Transverse colon (tissue), 4 donors: ENCODE results near the gene SLC6A1. TPM values are rescaled to one million over a fixed set of nuclear protein-coding genes. Genes with fewer than 3 reads are reported as not detected.

ENCODE experiments used
- DNase-seq: peaks from one replicate; pipeline ENCODE4 v3.0.0-alpha.2; 2019
- H3K27ac ChIP-seq, 4 donors: fragments of 200-600 bp; sonication (generic); 2 replicates each; pipeline ENCODE4 v1.5.1; 2016 to 2018; ENCODE audit warnings: inconsistent platforms in 4 of 4
- H3K27me3 ChIP-seq: fragments of 200-600 bp; sonication (generic); 2 replicates; pipeline ENCODE4 v1.5.1; 2017; ENCODE audit warnings: inconsistent platforms
- H3K36me3 ChIP-seq, 4 donors: fragments of 200-600 bp; sonication (generic); 2 replicates each; pipeline ENCODE4 v1.5.1; 2017 to 2019; ENCODE audit warnings: inconsistent platforms in 4 of 4
- H3K4me1 ChIP-seq, 4 donors: fragments of 200-600 bp; sonication (generic); 2 replicates each; pipeline ENCODE4 v1.5.1; 2017 to 2020; ENCODE audit warnings: inconsistent platforms in 4 of 4
- H3K4me3 ChIP-seq, 4 donors: fragments of 200-600 bp; sonication (generic); 1 replicate in 1 of 4; 2 replicates in 3 of 4; pipeline versions ENCODE4 v1.5.1 to v1.6.1; 2017 to 2019; ENCODE audit warnings: inconsistent platforms in 4 of 4
- H3K9me3 ChIP-seq, 2 donors: fragments of 200-600 bp; sonication (generic); 2 replicates each; pipeline ENCODE4 v1.5.1; 2017 to 2019; ENCODE audit warnings: inconsistent platforms in 2 of 2
- EP300 ChIP-seq: sonication (generic); formaldehyde crosslinking; IDR thresholded peaks from one replicate; pipeline ENCODE4 v1.6.1; 2017; ENCODE audit warnings: antibody characterized with exemption, low read depth
- POLR2A ChIP-seq: fragments of 450-650 bp; IDR thresholded peaks from one replicate; pipeline ENCODE4 v1.6.1; 2016; ENCODE audit warnings: antibody characterized with exemption, mild to moderate bottlenecking, moderate library complexity
- POLR2AphosphoS5 ChIP-seq, 3 donors: sonication (generic); formaldehyde crosslinking; IDR thresholded peaks; one replicate each; pipeline ENCODE4 v1.6.1; 2016; ENCODE audit warnings: antibody characterized with exemption in 3 of 3
- WGBS, 2 donors: methylation state at CpG; one replicate each; pipeline ENCODE4 v1.1.5; 2018; ENCODE audit warnings: low coverage in 1 of 2; 5-methylcytosine and 5-hydroxymethylcytosine counted together
- in situ Hi-C, 4 donors: fragments of 200-750 bp; cut with MboI; loops; one replicate each; pipeline versions ENCODE4 v1.15.0 to v1.15.1; 2017; ENCODE audit warnings: low sequenced_read_pairs in 3 of 4, low pct_ligation_motif_present in 1 of 4, low pct_unique_long_range_greater_than_20kb in 1 of 4
- intact Hi-C: fragments of 100-400 bp; cut with DNase I; formaldehyde crosslinking; loops from one replicate; pipeline ENCODE4 v1.15.1; 2023; ENCODE audit warnings: low total_unique reads
- total RNA-seq, 4 donors: library from RNA; depleted of rRNA; stranded (reverse); fragments of >200 nt; gene quantifications; one replicate each; pipeline ENCODE4 v1.1.0, GENCODE V29; 2016
- TF ChIP-seq, protein P1 (sequence below), 5 experiments: fragments of 200-600 bp in 3 of 5; fragments of 450-650 bp in 2 of 5; sonication (generic) in 3 of 5; IDR thresholded peaks; 1 replicate in 2 of 5; 2 replicates in 3 of 5; pipeline ENCODE4 v1.5.1; 2016 to 2017; ENCODE audit warnings: antibody characterized with exemption in 5 of 5, inconsistent platforms in 3 of 5, mild to moderate bottlenecking in 2 of 5, moderate library complexity in 1 of 5

Gene SLC6A1
- total RNA-seq, 4 donors from 2014 or later = 0.20 to 0.55 (median 0.48) TPM; not detected in 1

DNA sequence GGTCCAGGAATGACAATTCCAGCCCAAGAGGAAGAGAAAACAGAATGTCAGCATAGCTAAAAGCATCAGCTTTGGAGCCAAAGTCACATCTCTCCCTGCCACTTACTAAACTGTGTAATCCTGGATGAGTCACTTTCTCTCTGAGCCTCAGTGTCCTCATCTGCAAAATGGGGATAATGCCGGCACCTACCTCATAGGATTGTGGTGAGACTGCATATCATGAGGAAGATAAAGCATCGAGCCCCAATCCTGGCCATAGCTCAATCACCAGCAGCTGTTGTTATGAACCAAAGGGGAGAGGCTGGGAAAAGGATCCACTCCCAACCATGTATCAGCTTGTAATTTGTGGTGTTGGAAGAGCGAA, 9.1 kb downstream of the SLC6A1 start:
- 79% methylated on average over 3 of the region's 3 CpGs; no CpG with 5 or more reads in 1 of the 2 donors for WGBS, 2 donors
- in situ Hi-C loops (no loop called here), intact Hi-C loops (no loop called here)
- Histone ChIP-seq H3K9me3 (no peaks in the 10 kb centered on the region), H3K4me3 (no peak overlapping the region), H3K4me1 (no peaks in the 10 kb centered on the region), H3K27ac (no peak overlapping the region), H3K36me3 (no peaks in the 10 kb centered on the region), H3K27me3 (peaks cover 36% of the 10 kb centered on the region)
- no peak for DNase-seq
- TF ChIP-seq POLR2A (no peak), EP300 (no peak), POLR2AphosphoS5 (IDR thresholded peaks at IDR 0.05) (no peak)
- TF ChIP-seq, protein P1, sequence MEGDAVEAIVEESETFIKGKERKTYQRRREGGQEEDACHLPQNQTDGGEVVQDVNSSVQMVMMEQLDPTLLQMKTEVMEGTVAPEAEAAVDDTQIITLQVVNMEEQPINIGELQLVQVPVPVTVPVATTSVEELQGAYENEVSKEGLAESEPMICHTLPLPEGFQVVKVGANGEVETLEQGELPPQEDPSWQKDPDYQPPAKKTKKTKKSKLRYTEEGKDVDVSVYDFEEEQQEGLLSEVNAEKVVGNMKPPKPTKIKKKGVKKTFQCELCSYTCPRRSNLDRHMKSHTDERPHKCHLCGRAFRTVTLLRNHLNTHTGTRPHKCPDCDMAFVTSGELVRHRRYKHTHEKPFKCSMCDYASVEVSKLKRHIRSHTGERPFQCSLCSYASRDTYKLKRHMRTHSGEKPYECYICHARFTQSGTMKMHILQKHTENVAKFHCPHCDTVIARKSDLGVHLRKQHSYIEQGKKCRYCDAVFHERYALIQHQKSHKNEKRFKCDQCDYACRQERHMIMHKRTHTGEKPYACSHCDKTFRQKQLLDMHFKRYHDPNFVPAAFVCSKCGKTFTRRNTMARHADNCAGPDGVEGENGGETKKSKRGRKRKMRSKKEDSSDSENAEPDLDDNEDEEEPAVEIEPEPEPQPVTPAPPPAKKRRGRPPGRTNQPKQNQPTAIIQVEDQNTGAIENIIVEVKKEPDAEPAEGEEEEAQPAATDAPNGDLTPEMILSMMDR (IDR thresholded peaks at IDR 0.05) = no peak

DNA sequence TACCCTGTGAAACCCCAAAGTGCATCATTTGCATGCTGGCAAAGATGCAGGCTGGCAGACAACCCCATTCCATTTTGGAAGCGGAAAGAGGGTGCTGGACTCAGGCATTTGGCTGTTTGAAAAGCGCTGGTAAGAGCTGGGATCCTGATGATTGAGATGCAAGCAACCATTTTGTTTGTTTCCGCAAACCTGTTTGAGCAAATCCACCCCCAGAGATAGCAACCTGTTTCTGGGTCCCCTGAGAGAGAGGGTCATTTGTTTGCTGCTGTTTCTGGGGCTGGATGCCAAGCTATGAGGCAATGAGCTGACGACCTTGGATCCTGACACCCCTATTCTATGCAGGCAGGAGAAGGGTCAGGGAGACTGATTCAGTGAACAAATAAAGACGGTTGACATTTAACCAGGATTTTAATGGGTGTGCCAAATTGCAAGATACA, 9.8 kb downstream of the SLC6A1 start:
- no peaks in the 10 kb centered on the region for H3K9me3 ChIP-seq
- 45 to 46% methylated on average over 4 to 5 of the region's 5 CpGs for WGBS, 2 donors
- DNase-seq = no peak
- H3K27me3 ChIP-seq = peaks cover 29% of the 10 kb centered on the region
- no peaks in the 10 kb centered on the region for H3K36me3 ChIP-seq
- no peak for TF ChIP-seq POLR2AphosphoS5 (IDR thresholded peaks at IDR 0.05)
- no peak for TF ChIP-seq POLR2A
- TF ChIP-seq, protein P1 (IDR thresholded peaks at IDR 0.05) = no peak
- no peak for TF ChIP-seq EP300
- no peaks in the 10 kb centered on the region for H3K4me1 ChIP-seq
- no peak overlapping the region for H3K4me3 ChIP-seq
- in situ Hi-C loops = no loop called here
- intact Hi-C loops = no loop called here
- no peak overlapping the region for H3K27ac ChIP-seq

DNA sequence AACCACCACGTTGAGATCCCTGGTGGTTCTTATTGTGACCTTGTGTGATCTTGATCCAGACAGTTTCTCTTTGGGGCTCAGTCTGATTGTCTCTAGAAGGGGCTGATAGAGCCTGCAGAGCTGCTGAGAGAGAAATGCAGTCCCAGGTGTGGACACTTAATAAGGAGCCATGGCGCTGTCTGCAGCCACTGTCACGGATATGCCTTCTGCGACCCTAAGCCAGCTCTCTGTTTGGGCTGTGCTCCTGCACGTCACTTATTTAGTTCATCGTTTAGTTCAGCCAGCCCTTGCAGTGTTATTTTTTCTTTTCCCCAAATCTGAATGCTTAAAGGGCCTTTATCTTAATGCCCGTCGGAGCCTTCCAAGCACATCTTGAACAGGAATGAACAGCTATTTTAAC, 12.0 kb downstream of the SLC6A1 start:
- DNase-seq = no peak
- WGBS, 2 donors = 80% methylated on average over 8 of the region's 8 CpGs; no CpG with 5 or more reads in 1 of the 2 donors
- H3K36me3 ChIP-seq = no peaks in the 10 kb centered on the region
- no peaks in the 10 kb centered on the region for H3K9me3 ChIP-seq
- no peaks in the 10 kb centered on the region for H3K4me1 ChIP-seq
- no peak overlapping the region for H3K4me3 ChIP-seq
- intact Hi-C loops (no loop called here), in situ Hi-C loops (no loop called here)
- TF ChIP-seq EP300 (no peak), POLR2A (no peak), POLR2AphosphoS5 (IDR thresholded peaks at IDR 0.05) (no peak)
- TF ChIP-seq, protein P1 (IDR thresholded peaks at IDR 0.05) = no peak
- H3K27me3 ChIP-seq = peaks cover 17% of the 10 kb centered on the region
- H3K27ac ChIP-seq = no peak overlapping the region

DNA sequence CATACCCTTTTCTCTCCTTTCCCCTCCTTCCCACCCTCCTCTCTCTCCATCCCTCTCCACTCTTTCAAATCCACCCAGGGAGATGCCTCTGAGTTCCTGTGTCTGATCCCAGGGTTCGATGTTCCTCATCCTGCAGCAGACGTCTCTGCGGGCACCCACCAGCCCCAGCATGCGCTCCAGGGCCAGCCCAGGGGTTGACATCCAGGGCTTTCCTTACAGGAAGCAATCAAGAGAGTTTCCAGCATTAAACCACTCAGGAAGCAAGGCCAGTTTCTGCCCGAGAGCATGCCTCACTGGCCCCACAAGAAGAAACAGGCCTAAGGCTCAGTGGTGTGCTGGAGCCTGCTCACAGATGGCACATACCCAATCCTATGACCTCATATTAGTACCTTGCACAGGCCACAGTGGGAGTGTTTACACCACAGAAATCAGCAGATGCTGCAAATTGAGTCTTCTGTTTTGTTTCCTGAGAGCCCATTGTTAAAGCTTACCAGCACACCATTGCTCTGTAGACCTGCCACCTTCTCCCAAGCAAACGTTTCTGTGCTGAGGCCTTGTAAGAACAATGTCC, 13.2 kb downstream of the SLC6A1 start:
- in situ Hi-C loops = no loop called here
- H3K36me3 ChIP-seq = no peaks in the 10 kb centered on the region
- 62% methylated on average over 6 of the region's 6 CpGs; no CpG with 5 or more reads in 1 of the 2 donors for WGBS, 2 donors
- DNase-seq = no peak
- no peaks in the 10 kb centered on the region for H3K4me1 ChIP-seq
- no peak overlapping the region for H3K27ac ChIP-seq
- TF ChIP-seq EP300 = no peak
- TF ChIP-seq, protein P1 (IDR thresholded peaks at IDR 0.05) = no peak
- no peak for TF ChIP-seq POLR2A
- no peak for TF ChIP-seq POLR2AphosphoS5 (IDR thresholded peaks at IDR 0.05)
- peaks cover 5% of the 10 kb centered on the region for H3K27me3 ChIP-seq
- H3K9me3 ChIP-seq = no peaks in the 10 kb centered on the region
- intact Hi-C loops = no loop called here
- H3K4me3 ChIP-seq = no peak overlapping the region
